Testis (tissue), 2 donors: ENCODE results near the gene KIAA0753.

Source experiments
- CTCF ChIP-seq, 3 experiments: fragments of 450-650 bp in 2 of 3; fragments of 200-600 bp in 1 of 3; sonication (generic) in 1 of 3; IDR thresholded peaks; one replicate each; pipeline ENCODE4 v1.5.1; 2016 to 2019; ENCODE audit warnings: antibody characterized with exemption in 3 of 3, mild to moderate bottlenecking in 2 of 3, moderate library complexity in 1 of 3
- POLR2A ChIP-seq: fragments of 450-650 bp; IDR thresholded peaks from one replicate; pipeline ENCODE4 v1.6.1; 2017; ENCODE audit warnings: antibody characterized with exemption, mild to moderate bottlenecking, moderate library complexity

- TF ChIP-seq CTCF (IDR thresholded peaks at IDR 0.05) (no peak), POLR2A (no peak)
These were observed 110.1 kb downstream of the KIAA0753 start for GRCh38 chr17:6530324-6530920.
